ENCODE measurements around the gene ACR.

DNA sequence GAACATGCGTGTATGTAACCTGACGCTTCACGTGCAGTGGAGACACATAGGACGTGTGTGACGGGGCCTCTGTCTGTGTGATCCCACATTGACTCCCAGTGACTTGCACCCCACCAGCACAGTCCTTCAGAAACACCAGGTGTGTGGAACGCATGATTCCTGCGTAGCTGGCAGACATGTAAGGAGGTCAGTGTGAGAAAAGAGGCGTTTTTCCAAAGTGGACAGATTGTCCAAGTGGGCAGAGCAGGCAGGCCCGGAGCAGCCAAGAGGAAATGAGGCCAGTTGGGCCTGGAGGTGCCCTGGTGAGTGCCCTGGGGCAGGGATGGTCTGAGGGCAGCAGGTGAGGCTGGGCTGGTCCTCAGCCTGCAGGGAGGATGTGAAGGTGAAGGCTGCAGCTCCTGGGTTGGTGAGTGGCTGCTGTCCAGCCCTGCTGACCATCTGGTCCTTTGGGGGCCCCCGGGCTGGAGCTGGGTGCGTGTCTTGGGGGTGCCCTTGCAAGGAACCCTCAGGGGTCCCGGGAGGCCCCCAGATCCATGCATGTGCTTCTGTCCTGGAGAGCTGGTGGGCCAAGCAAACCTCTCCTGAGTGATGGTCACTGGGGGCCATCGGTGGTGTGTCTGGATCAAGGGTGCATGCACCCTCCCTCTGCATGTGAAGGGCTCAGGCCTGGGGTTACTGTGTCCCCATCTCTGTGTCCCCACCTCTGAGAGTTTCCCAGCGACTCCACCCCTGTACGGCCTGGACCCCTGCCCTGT, 38.8 kb upstream of the ACR start:
- no peak for TF ChIP-seq POLR2A (IDR thresholded peaks at IDR 0.05)
- TF ChIP-seq, protein P1, sequence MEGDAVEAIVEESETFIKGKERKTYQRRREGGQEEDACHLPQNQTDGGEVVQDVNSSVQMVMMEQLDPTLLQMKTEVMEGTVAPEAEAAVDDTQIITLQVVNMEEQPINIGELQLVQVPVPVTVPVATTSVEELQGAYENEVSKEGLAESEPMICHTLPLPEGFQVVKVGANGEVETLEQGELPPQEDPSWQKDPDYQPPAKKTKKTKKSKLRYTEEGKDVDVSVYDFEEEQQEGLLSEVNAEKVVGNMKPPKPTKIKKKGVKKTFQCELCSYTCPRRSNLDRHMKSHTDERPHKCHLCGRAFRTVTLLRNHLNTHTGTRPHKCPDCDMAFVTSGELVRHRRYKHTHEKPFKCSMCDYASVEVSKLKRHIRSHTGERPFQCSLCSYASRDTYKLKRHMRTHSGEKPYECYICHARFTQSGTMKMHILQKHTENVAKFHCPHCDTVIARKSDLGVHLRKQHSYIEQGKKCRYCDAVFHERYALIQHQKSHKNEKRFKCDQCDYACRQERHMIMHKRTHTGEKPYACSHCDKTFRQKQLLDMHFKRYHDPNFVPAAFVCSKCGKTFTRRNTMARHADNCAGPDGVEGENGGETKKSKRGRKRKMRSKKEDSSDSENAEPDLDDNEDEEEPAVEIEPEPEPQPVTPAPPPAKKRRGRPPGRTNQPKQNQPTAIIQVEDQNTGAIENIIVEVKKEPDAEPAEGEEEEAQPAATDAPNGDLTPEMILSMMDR (IDR thresholded peaks at IDR 0.05), result no peak
